Measurements from ENCODE around the gene RASSF1. TPM values are rescaled to one million over a fixed set of nuclear protein-coding genes. Genes with fewer than 3 reads are reported as not detected.

The RASSF1 gene
- total and polyA plus RNA-seq, 2 donors (not counting 3 experiments of a cell fraction or from before 2014, with no cell fraction given), result 31.9 to 59.7 TPM

DNA sequence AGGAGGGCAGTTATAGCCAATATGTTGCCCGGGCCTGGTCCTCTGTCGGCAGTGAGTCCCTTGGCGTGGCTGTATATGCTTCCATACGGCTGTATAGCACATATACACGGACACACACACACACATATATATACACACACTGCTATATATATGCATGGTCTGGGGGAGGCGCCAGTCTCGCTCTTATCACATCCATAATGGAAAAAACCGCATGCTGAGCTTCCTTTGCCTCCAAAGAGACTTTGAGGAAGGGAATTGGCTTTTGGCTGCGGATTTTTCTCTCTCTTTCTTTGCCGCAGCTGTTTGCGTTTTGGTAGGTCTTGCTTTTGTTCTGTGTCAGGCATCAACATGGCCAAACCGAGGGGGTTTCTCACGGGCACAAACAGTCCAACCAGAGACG is 30.0 kb upstream of the RASSF1 start:
- no TSS peak for BruUV-seq (replicated peaks)
- Histone ChIP-seq H3K4me2 (ENCODE audit: insufficient read depth, low read length) (no peak overlapping the region), H3K9me3 (replicated peaks; ENCODE audit: control insufficient read depth, insufficient read depth, low read length) (no peaks in the 10 kb centered on the region), H3K4me3 (replicated peaks in 1 of 3; ENCODE audit: insufficient read depth in 1 of 3, low read depth in 1 of 3, low read length in 3 of 3) (no peak overlapping the region), H3K27me3 (ENCODE audit: control insufficient read depth in 2 of 2, insufficient read depth in 2 of 2, low read length in 2 of 2) (peaks cover 3 to 5% of the 10 kb centered on the region in 2 experiments), H4K20me1 (replicated peaks; ENCODE audit: control insufficient read depth, extremely low read depth, insufficient read depth, low read length) (no peaks in the 10 kb centered on the region), H3K27ac (ENCODE audit: insufficient read depth, low read depth, low read length) (no peak overlapping the region), H3K36me3 (ENCODE audit: control insufficient read depth in 2 of 2, extremely low read depth in 1 of 2, insufficient read depth in 2 of 2, low read length in 2 of 2) (no peaks in the 10 kb centered on the region), H3K4me1 (ENCODE audit: control insufficient read depth, extremely low read depth, insufficient read depth, low read length) (no peaks in the 10 kb centered on the region), H3K9ac (replicated peaks; ENCODE audit: extremely low read depth, insufficient read depth, low read length) (no peak overlapping the region), H2AFZ (ENCODE audit: low read depth, low read length) (no peak overlapping the region), H3K79me2 (ENCODE audit: control insufficient read depth, insufficient read depth, low read length) (no peaks in the 10 kb centered on the region), H3K9me1 (replicated peaks; ENCODE audit: control insufficient read depth, extremely low read depth, insufficient read depth, low read length) (no peaks in the 10 kb centered on the region)
- FAIRE-seq, result peak; percentile 78
- TF ChIP-seq MYC (IDR thresholded peaks at IDR 0.05; ENCODE audit: low read depth, low read length), result no peak
- no peak for TF ChIP-seq JUN (IDR thresholded peaks at IDR 0.05; ENCODE audit: borderline replicate concordance, insufficient read depth, insufficient read length, low read depth)
- peak; percentile 9 to 19 for TF ChIP-seq CTCF (IDR thresholded peaks at IDR 0.05; ENCODE audit: extremely low read depth in 1 of 2, insufficient read depth in 1 of 2, low read depth in 1 of 2, low read length in 2 of 2)
- TF ChIP-seq POLR2AphosphoS5 (IDR thresholded peaks at IDR 0.05; ENCODE audit: insufficient read depth, low read depth, low read length), result no peak
- no peak for TF ChIP-seq EZH2 (IDR thresholded peaks at IDR 0.05; ENCODE audit: borderline replicate concordance, low read depth, low read length, severe bottlenecking)
- TF ChIP-seq FOS (IDR thresholded peaks at IDR 0.05; ENCODE audit: borderline replicate concordance, insufficient read depth, low read length), result no peak
- dilution Hi-C loops (cut with MboI; ENCODE audit: extremely low pct_ligation_motif_present, low sequenced_read_pairs), result no loop called here
- intact Hi-C loops (cut with micrococcal nuclease), result no loop called here
- POLR2A ChIA-PET, result no interaction called here
- peak; percentile 52 for DNase-seq (ENCODE audit: low read depth, low spot score)
- CTCF ChIA-PET, result interaction anchor here (0.5 to 3.7 kb wide), 14 partner anchors 14 to 178 kb away, joined by 3 to 77 read pairs (median 4); no protein-coding TSS in a partner anchor

Data from endothelial cell of umbilical vein (primary cell).